Measurements from ENCODE around the gene ITGB6.

ITGB6 gene

DNA sequence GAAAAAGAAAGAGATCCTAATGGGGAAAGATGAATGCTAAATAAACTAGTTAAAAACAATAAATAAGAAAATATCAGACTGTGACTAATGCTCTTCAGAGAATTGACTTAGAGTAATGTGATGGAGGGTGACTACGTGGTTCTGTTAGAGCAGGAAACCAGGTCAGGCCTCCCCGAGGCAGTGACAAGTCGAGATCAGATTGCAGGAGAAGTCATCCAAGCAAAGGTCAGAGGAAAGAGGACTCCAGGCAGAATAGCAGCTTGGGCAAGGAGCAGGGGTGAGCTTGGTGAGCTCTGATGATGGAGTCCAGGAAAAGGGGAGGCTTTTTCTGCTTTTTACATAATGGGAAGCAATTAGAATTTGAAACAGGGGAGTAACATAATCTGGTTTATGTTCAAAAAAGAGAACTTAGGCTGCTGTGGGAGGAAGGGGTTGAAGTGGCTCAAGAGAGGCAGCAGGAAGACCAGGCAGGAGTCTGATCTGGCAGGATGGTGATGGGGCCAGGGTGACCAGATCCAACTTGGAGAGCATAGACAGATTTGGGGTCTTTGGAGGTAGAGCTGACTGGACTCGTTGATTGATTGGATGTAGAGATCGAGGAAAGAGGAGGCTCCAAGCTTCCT lies 27.3 kb upstream of the ITGB6 start:
- TF ChIP-seq, protein P1, sequence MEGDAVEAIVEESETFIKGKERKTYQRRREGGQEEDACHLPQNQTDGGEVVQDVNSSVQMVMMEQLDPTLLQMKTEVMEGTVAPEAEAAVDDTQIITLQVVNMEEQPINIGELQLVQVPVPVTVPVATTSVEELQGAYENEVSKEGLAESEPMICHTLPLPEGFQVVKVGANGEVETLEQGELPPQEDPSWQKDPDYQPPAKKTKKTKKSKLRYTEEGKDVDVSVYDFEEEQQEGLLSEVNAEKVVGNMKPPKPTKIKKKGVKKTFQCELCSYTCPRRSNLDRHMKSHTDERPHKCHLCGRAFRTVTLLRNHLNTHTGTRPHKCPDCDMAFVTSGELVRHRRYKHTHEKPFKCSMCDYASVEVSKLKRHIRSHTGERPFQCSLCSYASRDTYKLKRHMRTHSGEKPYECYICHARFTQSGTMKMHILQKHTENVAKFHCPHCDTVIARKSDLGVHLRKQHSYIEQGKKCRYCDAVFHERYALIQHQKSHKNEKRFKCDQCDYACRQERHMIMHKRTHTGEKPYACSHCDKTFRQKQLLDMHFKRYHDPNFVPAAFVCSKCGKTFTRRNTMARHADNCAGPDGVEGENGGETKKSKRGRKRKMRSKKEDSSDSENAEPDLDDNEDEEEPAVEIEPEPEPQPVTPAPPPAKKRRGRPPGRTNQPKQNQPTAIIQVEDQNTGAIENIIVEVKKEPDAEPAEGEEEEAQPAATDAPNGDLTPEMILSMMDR (IDR thresholded peaks at IDR 0.05), result no peak
- DNase-seq (ENCODE audit: low spot score), result no peak
- Histone ChIP-seq H3K4me3 (no peak overlapping the region), H3K27ac (no peak overlapping the region)

DNA sequence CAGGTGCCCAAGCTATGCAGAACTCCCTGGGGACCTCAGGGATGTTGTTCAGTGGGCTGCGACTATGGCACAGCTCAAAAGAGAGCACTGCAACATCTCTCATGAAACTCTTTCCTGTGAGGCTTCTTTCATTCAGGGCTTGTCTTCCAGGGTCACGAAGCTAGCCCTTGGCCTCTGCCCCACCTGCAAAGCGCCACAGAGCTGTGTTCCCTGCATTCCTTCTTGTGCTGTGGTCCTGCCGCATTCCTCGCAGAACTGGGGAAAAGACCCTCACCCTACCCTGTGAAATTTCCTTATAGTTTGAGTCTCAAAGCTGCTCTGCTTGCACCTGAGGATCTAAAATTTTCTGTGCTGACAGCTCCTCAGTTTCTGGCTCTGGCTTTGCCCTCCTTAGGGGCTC lies 26.3 kb upstream of the ITGB6 start:
- Histone ChIP-seq H3K4me3 (no peak overlapping the region), H3K27ac (no peak overlapping the region)
- TF ChIP-seq, protein P1 (IDR thresholded peaks at IDR 0.05), result no peak
- DNase-seq (ENCODE audit: low spot score), result no peak

DNA sequence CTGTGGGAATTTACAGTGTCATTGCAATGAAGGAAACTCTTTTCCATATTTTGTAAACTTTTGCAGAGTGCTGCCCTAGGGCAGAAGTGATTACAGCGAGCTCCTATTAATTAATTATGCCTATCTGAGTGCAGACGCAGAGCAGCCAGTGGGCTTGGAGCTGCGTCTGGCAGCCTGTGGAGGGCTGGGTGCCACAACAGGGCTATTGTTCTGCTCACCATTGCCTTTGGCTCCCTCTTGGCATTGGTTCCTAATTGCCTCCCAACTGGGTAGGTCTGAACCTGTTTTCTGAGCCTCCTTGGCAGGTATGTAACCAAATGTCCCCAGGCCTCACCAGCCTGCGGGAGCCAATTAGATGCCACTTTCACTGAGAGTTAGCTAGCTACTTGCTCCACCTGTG lies 25.6 kb upstream of the ITGB6 start:
- Histone ChIP-seq H3K27ac (no peak overlapping the region), H3K4me3 (no peak overlapping the region)
- DNase-seq (ENCODE audit: low spot score), result no peak
- TF ChIP-seq, protein P1 (IDR thresholded peaks at IDR 0.05), result no peak

DNA sequence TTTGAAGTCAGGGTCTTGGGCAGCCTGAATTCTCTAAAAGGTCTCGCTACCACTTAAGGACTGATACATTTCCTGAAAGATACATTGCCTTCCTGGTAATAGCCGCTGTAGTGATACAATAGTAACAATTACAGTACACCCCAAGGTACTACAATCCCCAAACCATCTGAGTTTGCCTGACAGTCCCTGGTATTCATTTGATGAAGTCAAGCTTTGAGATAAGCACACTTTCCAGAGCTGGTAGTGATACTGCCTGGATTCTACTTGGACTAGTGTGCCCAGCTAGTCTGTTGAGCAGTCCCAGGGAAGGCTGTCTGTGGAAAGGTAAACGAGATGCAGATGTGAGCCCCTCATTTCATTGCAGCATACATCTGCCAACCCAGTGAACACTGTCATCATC lies 24.4 kb upstream of the ITGB6 start:
- TF ChIP-seq, protein P1 (IDR thresholded peaks at IDR 0.05), result no peak
- Histone ChIP-seq H3K27ac (peak overlapping the region in 1 of 2 donors; percentile 29), H3K4me3 (no peak overlapping the region)
- DNase-seq (ENCODE audit: low spot score), result no peak

DNA sequence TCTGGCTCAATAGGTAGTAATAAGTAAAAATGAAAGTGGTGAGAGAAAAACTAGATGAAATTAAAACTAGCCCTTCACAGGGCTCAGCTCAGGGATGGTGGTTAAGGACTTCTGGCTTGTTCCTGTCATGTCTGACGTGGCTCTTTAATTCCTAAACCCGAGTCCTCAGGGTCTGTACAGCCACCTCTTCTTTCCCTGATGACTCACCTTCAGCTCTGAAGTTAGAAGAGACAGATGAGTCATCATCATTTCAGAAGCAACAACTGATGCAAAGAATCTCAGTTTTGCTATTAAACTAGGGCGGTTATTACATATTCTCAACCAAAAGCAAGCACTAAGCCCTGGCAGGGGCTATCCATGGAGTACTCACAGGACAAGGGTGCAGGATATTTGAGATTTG lies 24.0 kb upstream of the ITGB6 start:
- peak overlapping the region in 1 of 2 donors; percentile 29 for H3K27ac ChIP-seq
- DNase-seq (ENCODE audit: low spot score), result no peak

DNA sequence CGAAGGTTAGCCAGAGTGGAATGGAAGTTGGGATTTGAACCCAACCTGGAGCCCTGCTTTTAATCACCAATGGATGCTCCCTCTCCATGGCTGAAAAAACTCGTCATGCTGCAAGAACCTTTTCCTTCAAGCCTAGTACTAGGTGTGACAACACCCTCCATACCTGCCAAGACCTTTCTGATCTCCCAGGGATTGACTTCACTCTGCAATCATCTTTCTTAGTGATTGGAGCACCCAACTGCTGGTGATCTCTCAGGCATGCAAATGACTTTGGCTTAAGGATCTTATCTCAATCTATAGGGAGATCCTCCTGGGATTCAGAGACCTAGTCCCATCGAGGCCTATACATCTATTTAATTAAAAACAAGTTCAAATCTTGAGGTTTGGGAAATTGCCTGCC lies 23.5 kb upstream of the ITGB6 start:
- H3K27ac ChIP-seq, result no peak overlapping the region
- TF ChIP-seq, protein P1 (IDR thresholded peaks at IDR 0.05), result no peak

More for the DNA sequence above, 24.0 kb upstream of the ITGB6 start:
- TF ChIP-seq, protein P1 (IDR thresholded peaks at IDR 0.05), result no peak
- H3K4me3 ChIP-seq, result no peak overlapping the region

DNA sequence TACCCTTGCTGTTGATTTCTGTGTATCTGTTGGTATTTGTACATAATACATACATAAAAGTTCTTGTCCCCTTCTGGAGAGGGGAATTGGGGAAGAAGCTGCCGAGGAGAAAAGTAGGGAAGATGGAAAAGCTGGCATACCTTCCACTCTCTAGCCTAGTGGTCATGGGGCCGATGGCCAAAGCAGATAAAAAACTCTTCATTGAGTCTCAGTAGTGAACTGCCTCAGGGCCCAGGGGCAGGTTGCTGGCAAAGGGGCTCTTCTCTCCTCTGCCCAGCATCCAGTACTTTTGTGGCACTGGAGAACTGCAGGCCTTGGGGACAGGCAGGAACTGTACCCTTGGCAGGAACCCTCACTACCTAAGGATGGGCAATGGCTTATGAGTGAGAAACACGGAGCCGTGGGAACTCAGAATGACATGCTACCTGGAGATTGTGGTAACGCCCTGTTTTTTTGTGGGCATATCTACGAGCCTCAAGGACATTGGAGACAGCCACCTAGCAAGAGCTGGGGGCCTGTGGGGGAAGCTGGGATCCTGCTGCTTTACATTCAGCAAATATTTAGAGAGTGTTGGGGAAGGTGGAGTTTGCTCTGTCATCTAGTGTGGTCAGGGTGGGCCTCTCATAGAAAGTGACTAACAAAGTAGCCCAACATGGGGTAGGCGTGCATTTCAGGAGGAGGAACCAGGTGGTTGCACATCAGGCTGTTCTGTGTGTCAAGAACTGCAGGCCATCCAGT lies 22.6 kb upstream of the ITGB6 start:
- Histone ChIP-seq H3K27ac (peak overlapping the region in 1 of 2 donors; percentile 38), H3K4me3 (no peak overlapping the region)
- TF ChIP-seq, protein P1 (IDR thresholded peaks at IDR 0.05), result no peak
- no peak for DNase-seq (ENCODE audit: low spot score)

More for the DNA sequence above, 23.5 kb upstream of the ITGB6 start:
- DNase-seq (ENCODE audit: low spot score), result no peak
- no peak overlapping the region for H3K4me3 ChIP-seq
